Fibroblast of pulmonary artery (primary cell): ENCODE measurements around the gene SPTA1.
"Not testable (repeated sequence)": the region's sequence is repeated elsewhere in the genome, so short reads cannot be mapped to it uniquely, and the experiment has no call there.

Experiments
- DNase-seq: peaks from one replicate; pipeline ENCODE4 v3.0.0-alpha.2; 2010; ENCODE audit warnings: low read depth
- H3K4me3 ChIP-seq: replicated peaks from 2 replicates; pipeline ENCODE4 v1.5.1; 2011; ENCODE audit warnings: low read depth, mild to moderate bottlenecking, control low read depth, low read length, moderate library complexity
- CTCF ChIP-seq: IDR thresholded peaks from 2 replicates; pipeline ENCODE4 v1.5.1; 2011; ENCODE audit warnings: mild to moderate bottlenecking, control low read depth, low read length, inconsistent platforms; ENCODE audit errors: missing control alignments

SPTA1 gene

GRCh38 chr1:158706096-158706495 lies 19.6 kb upstream of the SPTA1 start:
- DNase-seq, result no peak
- TF ChIP-seq CTCF, result no peak

GRCh38 chr1:158700552-158700951 lies 14.0 kb upstream of the SPTA1 start, which contains the start of gene OR6K2:
Gene OR6K2, minus strand, starts transcription at chr1:158700652. Its CDS starts 0 bp downstream, at chr1:158700652.
- no peak for DNase-seq
- no peak for TF ChIP-seq CTCF
- no peak within 1 kb of the TSS for H3K4me3 ChIP-seq

More at GRCh38 chr1:158706096-158706495, 19.6 kb upstream of the SPTA1 start:
- H3K4me3 ChIP-seq, result no peak overlapping the region

- H3K4me3 ChIP-seq, result no peak overlapping the region
- DNase-seq, result no peak
- no peak for TF ChIP-seq CTCF
These were observed 8.1 kb upstream of the SPTA1 start for GRCh38 chr1:158694596-158694995.

GRCh38 chr1:158692356-158692755 lies 5.8 kb upstream of the SPTA1 start:
- no peak for DNase-seq
- no peak for TF ChIP-seq CTCF
- H3K4me3 ChIP-seq, result no peak overlapping the region

GRCh38 chr1:158691907-158692306 lies 5.4 kb upstream of the SPTA1 start:
- TF ChIP-seq CTCF, result no peak
- no peak overlapping the region for H3K4me3 ChIP-seq

GRCh38 chr1:158691149-158691548 lies 4.6 kb upstream of the SPTA1 start:
- DNase-seq, H3K4me3 ChIP-seq: not testable (repeated sequence)

More at GRCh38 chr1:158691907-158692306, 5.4 kb upstream of the SPTA1 start:
- no peak for DNase-seq

- no peak for TF ChIP-seq CTCF
- DNase-seq, result no peak
- H3K4me3 ChIP-seq, result no peak overlapping the region
These were observed 3.4 kb upstream of the SPTA1 start for GRCh38 chr1:158689875-158690274.

- TF ChIP-seq CTCF, result no peak
- no peak for DNase-seq
- no peak overlapping the region for H3K4me3 ChIP-seq
These were observed 2.6 kb upstream of the SPTA1 start for GRCh38 chr1:158689110-158689509.

- DNase-seq, H3K4me3 ChIP-seq: not testable (repeated sequence)
These were observed 1.8 kb upstream of the SPTA1 start for GRCh38 chr1:158688343-158688742.
